Tibial nerve (tissue), 4 donors: Measurements from ENCODE around the gene TMPRSS6. TPM values are rescaled to one million over a fixed set of nuclear protein-coding genes. Genes with fewer than 3 reads are reported as not detected.

Source experiments
- DNase-seq, 2 donors: peaks; one replicate each; pipeline ENCODE4 v3.0.0-alpha.2; 2019; ENCODE audit warnings: low spot score in 2 of 2
- H3K27ac ChIP-seq, 4 donors: fragments of 200-600 bp; sonication (generic) in 3 of 4; one replicate each; pipeline ENCODE4 v1.5.1; 2017 to 2019; ENCODE audit warnings: mild to moderate bottlenecking in 1 of 4
- H3K27me3 ChIP-seq, 2 donors: fragments of 200-600 bp; sonication (generic) in 1 of 2; one replicate each; pipeline versions ENCODE4 v1.5.1 to v1.6.0; 2017 to 2019
- H3K36me3 ChIP-seq, 3 donors: fragments of 200-600 bp; sonication (generic); one replicate each; pipeline ENCODE4 v1.5.1; 2018 to 2019
- H3K4me1 ChIP-seq, 4 donors: fragments of 200-600 bp; sonication (generic) in 3 of 4; one replicate each; pipeline ENCODE4 v1.5.1; 2017 to 2019
- H3K4me3 ChIP-seq, 4 donors: fragments of 200-600 bp; sonication (generic) in 3 of 4; one replicate each; pipeline ENCODE4 v1.5.1; 2017 to 2019; ENCODE audit warnings: mild to moderate bottlenecking in 1 of 4, moderate library complexity in 1 of 4
- H3K9me3 ChIP-seq, 4 donors: fragments of 200-600 bp; sonication (generic) in 3 of 4; one replicate each; pipeline ENCODE4 v1.5.1; 2017 to 2019
- EP300 ChIP-seq, 2 donors: sonication (generic); formaldehyde crosslinking; IDR thresholded peaks; one replicate each; pipeline ENCODE4 v1.6.1; 2017; ENCODE audit warnings: antibody characterized with exemption in 2 of 2, mild to moderate bottlenecking in 1 of 2
- POLR2A ChIP-seq, 2 donors: fragments of 450-650 bp; IDR thresholded peaks; one replicate each; pipeline ENCODE4 v1.6.1; 2017; ENCODE audit warnings: antibody characterized with exemption in 2 of 2, mild to moderate bottlenecking in 2 of 2, moderate library complexity in 2 of 2
- WGBS, 2 donors: methylation state at CpG; one replicate each; pipeline ENCODE4 v1.1.5; 2018; 5-methylcytosine and 5-hydroxymethylcytosine counted together
- total RNA-seq, 4 donors: library from RNA; depleted of rRNA; stranded (reverse); fragments of >200 nt; gene quantifications; one replicate each; pipeline ENCODE4 v1.1.0, GENCODE V29; 2016
- TF ChIP-seq, protein P1 (sequence below), 5 experiments: fragments of 200-600 bp in 3 of 5; fragments of 450-650 bp in 2 of 5; sonication (generic) in 3 of 5; IDR thresholded peaks; one replicate each; pipeline ENCODE4 v1.5.1; 2016 to 2019; ENCODE audit warnings: antibody characterized with exemption in 5 of 5, mild to moderate bottlenecking in 3 of 5, moderate library complexity in 2 of 5

The TMPRSS6 gene
- total RNA-seq, 4 donors from 2014 or later = not detected

- TF ChIP-seq POLR2A (IDR thresholded peaks at IDR 0.05) = no peak
- TF ChIP-seq EP300 (IDR thresholded peaks at IDR 0.05) = no peak
- TF ChIP-seq, protein P1, sequence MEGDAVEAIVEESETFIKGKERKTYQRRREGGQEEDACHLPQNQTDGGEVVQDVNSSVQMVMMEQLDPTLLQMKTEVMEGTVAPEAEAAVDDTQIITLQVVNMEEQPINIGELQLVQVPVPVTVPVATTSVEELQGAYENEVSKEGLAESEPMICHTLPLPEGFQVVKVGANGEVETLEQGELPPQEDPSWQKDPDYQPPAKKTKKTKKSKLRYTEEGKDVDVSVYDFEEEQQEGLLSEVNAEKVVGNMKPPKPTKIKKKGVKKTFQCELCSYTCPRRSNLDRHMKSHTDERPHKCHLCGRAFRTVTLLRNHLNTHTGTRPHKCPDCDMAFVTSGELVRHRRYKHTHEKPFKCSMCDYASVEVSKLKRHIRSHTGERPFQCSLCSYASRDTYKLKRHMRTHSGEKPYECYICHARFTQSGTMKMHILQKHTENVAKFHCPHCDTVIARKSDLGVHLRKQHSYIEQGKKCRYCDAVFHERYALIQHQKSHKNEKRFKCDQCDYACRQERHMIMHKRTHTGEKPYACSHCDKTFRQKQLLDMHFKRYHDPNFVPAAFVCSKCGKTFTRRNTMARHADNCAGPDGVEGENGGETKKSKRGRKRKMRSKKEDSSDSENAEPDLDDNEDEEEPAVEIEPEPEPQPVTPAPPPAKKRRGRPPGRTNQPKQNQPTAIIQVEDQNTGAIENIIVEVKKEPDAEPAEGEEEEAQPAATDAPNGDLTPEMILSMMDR (IDR thresholded peaks at IDR 0.05) = no peak
- H3K27me3 ChIP-seq = peaks cover 0 to 11% of the 10 kb centered on the region in 2 donors
- no peaks in the 10 kb centered on the region for H3K36me3 ChIP-seq
- 60 to 66% methylated on average over 10 to 11 of the region's 11 CpGs for WGBS, 2 donors
- H3K4me1 ChIP-seq = no peaks in the 10 kb centered on the region
- no peak overlapping the region for H3K4me3 ChIP-seq
- no peak for DNase-seq
- H3K27ac ChIP-seq = no peak overlapping the region
- no peaks in the 10 kb centered on the region for H3K9me3 ChIP-seq
Measured at GRCh38 chr22:37115032-37115431, 5.5 kb upstream of the TMPRSS6 start.

- Histone ChIP-seq H3K36me3 (no peaks in the 10 kb centered on the region), H3K9me3 (no peaks in the 10 kb centered on the region), H3K4me1 (no peaks in the 10 kb centered on the region), H3K27ac (no peak overlapping the region), H3K27me3 (peaks cover 0 to 11% of the 10 kb centered on the region in 2 donors), H3K4me3 (no peak overlapping the region)
- TF ChIP-seq POLR2A (IDR thresholded peaks at IDR 0.05) (no peak), EP300 (IDR thresholded peaks at IDR 0.05) (no peak)
- TF ChIP-seq, protein P1 (IDR thresholded peaks at IDR 0.05) = no peak
- DNase-seq = no peak
- WGBS, 2 donors = 65 to 66% methylated on average over 8 of the region's 8 CpGs
Measured at GRCh38 chr22:37113757-37114156, 4.2 kb upstream of the TMPRSS6 start.

GRCh38 chr22:37112084-37112728, 2.7 kb upstream of the TMPRSS6 start:
- TF ChIP-seq, protein P1 (IDR thresholded peaks at IDR 0.05) = no peak
- TF ChIP-seq POLR2A (IDR thresholded peaks at IDR 0.05) (no peak), EP300 (IDR thresholded peaks at IDR 0.05) (no peak)
- H3K36me3 ChIP-seq = no peaks in the 10 kb centered on the region
- no peak overlapping the region for H3K27ac ChIP-seq
- 47 to 50% methylated on average over 11 to 12 of the region's 12 CpGs for WGBS, 2 donors
- H3K9me3 ChIP-seq = no peaks in the 10 kb centered on the region
- DNase-seq = no peak
- H3K27me3 ChIP-seq = peaks cover 0 to 11% of the 10 kb centered on the region in 2 donors
- no peaks in the 10 kb centered on the region for H3K4me1 ChIP-seq
- H3K4me3 ChIP-seq = no peak overlapping the region

DNA sequence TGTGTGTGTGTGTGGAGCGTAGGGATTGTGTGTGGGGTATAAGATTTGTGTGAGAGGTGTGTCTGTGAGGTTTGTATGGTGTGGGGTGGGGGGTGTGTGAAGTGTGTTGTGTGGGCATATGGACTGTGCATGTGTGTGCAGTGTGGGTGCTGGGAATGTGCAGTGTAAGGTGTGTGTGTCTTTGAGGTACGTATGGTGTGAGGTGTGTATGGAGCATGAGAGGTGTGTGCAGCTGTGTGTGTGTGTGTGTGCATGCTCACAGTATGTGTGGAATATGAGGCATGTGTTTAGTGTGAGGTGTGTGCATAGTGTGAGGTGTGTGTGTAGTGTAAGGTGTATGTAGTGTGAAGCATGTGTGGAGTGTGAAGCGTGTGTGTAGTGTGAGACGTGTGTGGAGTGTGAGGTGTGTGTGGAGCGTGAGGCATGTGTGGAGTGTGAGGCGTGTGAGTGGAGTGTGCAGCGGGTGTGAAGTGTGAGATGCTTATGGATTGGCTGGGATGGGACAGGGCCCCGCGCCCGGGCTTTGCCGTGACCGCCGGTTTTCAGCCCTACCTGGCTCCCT, 1.7 kb upstream of the TMPRSS6 start:
- H3K4me3 ChIP-seq = no peak overlapping the region
- WGBS, 2 donors = 89 to 90% methylated on average over 13 of the region's 13 CpGs
- no peaks in the 10 kb centered on the region for H3K9me3 ChIP-seq
- no peaks in the 10 kb centered on the region for H3K4me1 ChIP-seq
- no peak overlapping the region for H3K27ac ChIP-seq
- no peak for DNase-seq
- TF ChIP-seq EP300 (IDR thresholded peaks at IDR 0.05) (no peak), POLR2A (IDR thresholded peaks at IDR 0.05) (no peak)
- TF ChIP-seq, protein P1 (IDR thresholded peaks at IDR 0.05) = no peak
- no peaks in the 10 kb centered on the region for H3K36me3 ChIP-seq
- H3K27me3 ChIP-seq = peaks cover 0 to 11% of the 10 kb centered on the region in 2 donors

GRCh38 chr22:37107816-37108621, 1.5 kb downstream of the TMPRSS6 start:
- no peaks in the 10 kb centered on the region for H3K36me3 ChIP-seq
- 82 to 85% methylated on average over 18 of the region's 18 CpGs for WGBS, 2 donors
- TF ChIP-seq POLR2A (IDR thresholded peaks at IDR 0.05) = no peak
- TF ChIP-seq, protein P1 (IDR thresholded peaks at IDR 0.05) = no peak
- no peak for TF ChIP-seq EP300 (IDR thresholded peaks at IDR 0.05)
- DNase-seq = no peak
- no peak overlapping the region for H3K4me3 ChIP-seq
- no peaks in the 10 kb centered on the region for H3K4me1 ChIP-seq
- no peak overlapping the region for H3K27ac ChIP-seq
- no peaks in the 10 kb centered on the region for H3K9me3 ChIP-seq
- peaks cover 0 to 26% of the 10 kb centered on the region in 2 donors for H3K27me3 ChIP-seq
